Measurements from ENCODE around the gene PRSS1.

DNA sequence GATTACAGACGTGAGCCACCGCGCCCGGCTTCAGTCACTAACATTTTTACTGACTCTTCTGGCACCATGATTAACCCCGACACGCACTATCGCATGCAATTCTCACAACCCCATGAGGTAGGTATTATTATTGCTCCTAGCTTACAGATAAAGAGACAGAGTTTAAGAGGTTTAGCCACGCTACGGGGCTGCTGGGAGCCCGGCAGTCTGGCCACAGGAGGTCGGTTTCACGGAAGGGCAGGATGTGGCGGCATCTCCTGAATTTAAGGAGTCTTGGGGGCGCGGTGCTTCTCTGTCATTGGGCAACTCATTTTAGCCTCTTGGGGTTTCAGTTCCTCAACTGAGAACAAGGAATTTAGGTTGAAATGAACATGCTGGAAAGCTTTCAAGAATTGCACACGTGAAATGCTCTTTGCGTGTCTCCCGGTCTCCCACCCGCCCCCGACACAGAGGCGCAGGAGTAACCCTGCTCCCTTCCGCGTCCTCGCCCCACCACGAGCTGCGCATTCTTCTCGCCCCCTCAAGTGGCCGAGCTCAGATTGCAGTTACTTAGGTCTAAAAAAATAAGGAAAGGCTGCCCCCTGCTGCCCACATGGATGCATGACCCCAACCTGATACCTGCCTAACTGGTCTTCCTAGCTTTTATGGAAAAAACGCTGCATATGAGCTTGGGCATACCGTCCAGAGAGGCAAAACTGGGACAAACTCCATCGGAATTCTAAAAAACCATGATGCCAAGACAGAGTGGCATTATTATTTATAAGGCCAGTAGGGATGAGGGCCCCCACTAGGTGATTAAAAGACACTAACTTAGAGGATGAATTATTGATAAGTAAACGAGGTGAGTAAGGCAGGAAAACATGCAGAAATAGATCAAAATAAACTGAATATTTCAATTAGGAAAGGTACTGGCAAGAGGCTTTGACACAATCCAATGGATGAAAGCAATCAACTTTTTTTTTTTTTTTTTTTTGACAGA, 33.9 kb downstream of the PRSS1 start:
- TF ChIP-seq POLR2A (IDR thresholded peaks at IDR 0.05; ENCODE audit: low read length), result no peak
- no peak for TF ChIP-seq GATA1 (IDR thresholded peaks at IDR 0.05; ENCODE audit: low read depth, low read length)

Measured in erythroblast (primary cell).